Measurements from ENCODE around the gene ITGB1BP1. TPM values are rescaled to one million over a fixed set of nuclear protein-coding genes. Genes with fewer than 3 reads are reported as not detected.

Gene ITGB1BP1, protein sequence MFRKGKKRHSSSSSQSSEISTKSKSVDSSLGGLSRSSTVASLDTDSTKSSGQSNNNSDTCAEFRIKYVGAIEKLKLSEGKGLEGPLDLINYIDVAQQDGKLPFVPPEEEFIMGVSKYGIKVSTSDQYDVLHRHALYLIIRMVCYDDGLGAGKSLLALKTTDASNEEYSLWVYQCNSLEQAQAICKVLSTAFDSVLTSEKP
- total RNA-seq, result 53.8 TPM

DNA sequence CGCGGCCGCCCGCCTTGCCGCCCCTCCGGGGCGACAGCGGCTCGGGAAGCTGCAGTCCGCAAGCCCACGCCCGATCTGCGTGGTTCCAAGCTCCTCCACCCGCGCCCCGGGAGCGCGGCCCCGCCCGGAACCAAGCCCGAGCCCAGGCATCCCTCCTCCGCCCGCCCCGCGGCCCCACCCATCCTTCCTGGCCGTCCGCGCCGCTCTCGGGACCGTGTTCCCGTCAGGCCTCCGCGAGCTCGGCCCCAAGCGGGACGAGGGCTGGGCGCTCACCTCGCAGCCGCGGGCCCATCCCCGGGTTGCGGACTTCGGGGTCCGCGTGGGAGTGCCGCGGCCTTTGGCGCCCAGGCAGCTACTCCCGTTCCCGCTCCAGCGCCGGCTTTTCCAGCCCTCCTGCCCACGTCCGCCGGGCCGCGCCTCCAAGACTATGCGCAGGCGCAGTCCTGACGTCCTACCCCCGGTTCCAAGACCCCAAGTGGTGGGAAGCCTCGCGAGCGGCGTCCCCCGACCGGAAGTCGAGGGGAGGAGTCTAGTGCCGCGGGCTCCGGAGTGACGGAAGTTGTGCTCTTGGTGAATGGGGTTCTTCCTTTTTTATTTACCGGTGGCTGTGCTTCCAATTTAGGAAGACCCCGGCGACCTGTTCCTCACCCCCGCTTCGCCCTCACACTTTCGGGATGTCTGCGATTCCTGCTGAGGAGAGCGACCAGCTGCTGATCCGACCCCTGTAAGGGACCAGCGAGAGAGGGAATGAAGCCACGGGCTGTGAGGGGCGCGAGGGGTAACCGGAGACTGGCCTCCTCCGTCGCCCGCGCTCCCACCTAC lies at the start of gene ITGB1BP1, which contains the start of gene CPSF3:
TSS of gene ITGB1BP1 (minus strand) at position 429 of the 822 bp plus-strand sequence. CDS start 4,831 bp downstream, outside the sequence.
TSS of gene CPSF3 (plus strand) at position 555 of the 822 bp plus-strand sequence. CDS start at position 675, 120 bp downstream.
- TF ChIP-seq, protein P1, sequence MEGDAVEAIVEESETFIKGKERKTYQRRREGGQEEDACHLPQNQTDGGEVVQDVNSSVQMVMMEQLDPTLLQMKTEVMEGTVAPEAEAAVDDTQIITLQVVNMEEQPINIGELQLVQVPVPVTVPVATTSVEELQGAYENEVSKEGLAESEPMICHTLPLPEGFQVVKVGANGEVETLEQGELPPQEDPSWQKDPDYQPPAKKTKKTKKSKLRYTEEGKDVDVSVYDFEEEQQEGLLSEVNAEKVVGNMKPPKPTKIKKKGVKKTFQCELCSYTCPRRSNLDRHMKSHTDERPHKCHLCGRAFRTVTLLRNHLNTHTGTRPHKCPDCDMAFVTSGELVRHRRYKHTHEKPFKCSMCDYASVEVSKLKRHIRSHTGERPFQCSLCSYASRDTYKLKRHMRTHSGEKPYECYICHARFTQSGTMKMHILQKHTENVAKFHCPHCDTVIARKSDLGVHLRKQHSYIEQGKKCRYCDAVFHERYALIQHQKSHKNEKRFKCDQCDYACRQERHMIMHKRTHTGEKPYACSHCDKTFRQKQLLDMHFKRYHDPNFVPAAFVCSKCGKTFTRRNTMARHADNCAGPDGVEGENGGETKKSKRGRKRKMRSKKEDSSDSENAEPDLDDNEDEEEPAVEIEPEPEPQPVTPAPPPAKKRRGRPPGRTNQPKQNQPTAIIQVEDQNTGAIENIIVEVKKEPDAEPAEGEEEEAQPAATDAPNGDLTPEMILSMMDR (IDR thresholded peaks at IDR 0.05), result no peak
- TF ChIP-seq POLR2A (IDR thresholded peaks at IDR 0.05) (peak in 1 of 2 donors; percentile 46), POLR2AphosphoS5 (IDR thresholded peaks at IDR 0.05; ENCODE audit: insufficient read depth in 1 of 2, low read depth in 1 of 2) (peak; percentile 86 to 95)
- DNase-seq (ENCODE audit: extremely low spot score in 2 of 2), result peak in 1 of 2 donors; percentile 96
- Histone ChIP-seq H3K27me3 (no peaks in the 10 kb centered on the region), H3K4me1 (peaks cover 54% of the 10 kb centered on the region), H3K4me3 (peak within 1 kb of the TSS; percentile 67 to 72), H3K27ac (peak within 1 kb of the TSS; percentile 94), H3K9me3 (no peaks in the 10 kb centered on the region), H3K36me3 (peaks cover 0 to 2% of the 10 kb centered on the region in 2 donors)
- intact Hi-C loops (cut with DNase I), result no loop called here

DNA sequence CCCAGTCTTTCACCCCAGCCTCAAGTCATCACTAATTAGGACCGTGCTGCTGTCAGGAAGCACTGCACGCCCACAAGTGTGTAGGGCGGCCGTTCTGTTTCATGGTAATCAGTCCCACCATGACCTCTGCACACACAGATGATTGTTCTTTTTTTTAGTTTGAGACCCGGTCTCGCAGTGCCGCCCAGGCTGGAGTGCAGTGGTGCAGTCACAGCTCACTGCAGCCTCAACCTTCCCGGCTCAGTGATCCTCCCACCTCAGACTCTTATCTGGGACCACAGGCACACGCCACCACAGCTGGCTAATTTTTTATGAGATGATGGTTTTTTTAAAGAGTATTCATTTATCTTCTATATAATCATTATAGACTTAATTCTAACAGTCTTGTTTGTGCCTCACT lies 49.2 kb upstream of the ITGB1BP1 start:
- intact Hi-C loops (cut with DNase I), result no loop called here
- DNase-seq (ENCODE audit: extremely low spot score in 2 of 2), result no peak
- Histone ChIP-seq H3K27ac (no peak overlapping the region), H3K4me1 (peaks cover 34% of the 10 kb centered on the region), H3K9me3 (no peaks in the 10 kb centered on the region), H3K36me3 (peaks cover 0 to 15% of the 10 kb centered on the region in 2 donors), H3K27me3 (no peaks in the 10 kb centered on the region), H3K4me3 (no peak overlapping the region)
- TF ChIP-seq, protein P1 (IDR thresholded peaks at IDR 0.05), result no peak
- no peak for TF ChIP-seq POLR2AphosphoS5 (IDR thresholded peaks at IDR 0.05; ENCODE audit: insufficient read depth in 1 of 2, low read depth in 1 of 2)
- TF ChIP-seq POLR2A (IDR thresholded peaks at IDR 0.05), result no peak

- intact Hi-C loops (cut with DNase I), result no loop called here
- H3K27ac ChIP-seq, result no peak overlapping the region
Measured at GRCh38 chr2:9471206-9471605, 47.9 kb upstream of the ITGB1BP1 start.

GRCh38 chr2:9467687-9468086 lies 44.4 kb upstream of the ITGB1BP1 start:
- Histone ChIP-seq H3K4me3 (no peak overlapping the region), H3K27me3 (no peaks in the 10 kb centered on the region), H3K27ac (no peak overlapping the region), H3K4me1 (no peaks in the 10 kb centered on the region), H3K36me3 (peaks cover 0 to 20% of the 10 kb centered on the region in 2 donors), H3K9me3 (no peaks in the 10 kb centered on the region)
- intact Hi-C loops (cut with DNase I), result no loop called here
- TF ChIP-seq, protein P1 (IDR thresholded peaks at IDR 0.05), result no peak
- TF ChIP-seq POLR2A (IDR thresholded peaks at IDR 0.05) (no peak), POLR2AphosphoS5 (IDR thresholded peaks at IDR 0.05; ENCODE audit: insufficient read depth in 1 of 2, low read depth in 1 of 2) (no peak)
- DNase-seq (ENCODE audit: extremely low spot score in 2 of 2), result no peak

More at GRCh38 chr2:9471206-9471605, 47.9 kb upstream of the ITGB1BP1 start:
- Histone ChIP-seq H3K27me3 (no peaks in the 10 kb centered on the region), H3K4me3 (no peak overlapping the region), H3K36me3 (peaks cover 0 to 15% of the 10 kb centered on the region in 2 donors), H3K9me3 (no peaks in the 10 kb centered on the region), H3K4me1 (peaks cover 24% of the 10 kb centered on the region)
- TF ChIP-seq POLR2AphosphoS5 (IDR thresholded peaks at IDR 0.05; ENCODE audit: insufficient read depth in 1 of 2, low read depth in 1 of 2), result no peak
- DNase-seq (ENCODE audit: extremely low spot score in 2 of 2), result no peak

GRCh38 chr2:9466147-9466683 lies 42.9 kb upstream of the ITGB1BP1 start:
- no peak for DNase-seq (ENCODE audit: extremely low spot score in 2 of 2)
- H3K27me3 ChIP-seq, result no peaks in the 10 kb centered on the region
- H3K4me3 ChIP-seq, result no peak overlapping the region
- TF ChIP-seq POLR2AphosphoS5 (IDR thresholded peaks at IDR 0.05; ENCODE audit: insufficient read depth in 1 of 2, low read depth in 1 of 2), result no peak
- no peak for TF ChIP-seq POLR2A (IDR thresholded peaks at IDR 0.05)
- TF ChIP-seq, protein P1 (IDR thresholded peaks at IDR 0.05), result no peak
- no peaks in the 10 kb centered on the region for H3K9me3 ChIP-seq
- no peak overlapping the region for H3K27ac ChIP-seq
- peaks cover 0 to 14% of the 10 kb centered on the region in 2 donors for H3K36me3 ChIP-seq
- no peaks in the 10 kb centered on the region for H3K4me1 ChIP-seq
- intact Hi-C loops (cut with DNase I), result no loop called here

Measured in vagina (tissue), 2 donors.